Loucy (cell line): ENCODE data around the gene MYO3B.
"Not testable (repeated sequence)": the region's sequence is repeated elsewhere in the genome, so short reads cannot be mapped to it uniquely, and the experiment has no call there.

Source experiments
- H2AFZ ChIP-seq: fragments of 200-600 bp; sonication (generic); 2 replicates; pipeline ENCODE4 v1.6.0; 2016; ENCODE audit warnings: antibody characterized with exemption, mild to moderate bottlenecking, low read length, moderate library complexity
- H3F3A ChIP-seq: fragments of 200-600 bp; 2 replicates; pipeline ENCODE4 v1.6.0; 2016; ENCODE audit warnings: antibody characterized with exemption, low read depth, mild to moderate bottlenecking
- H3K27me3 ChIP-seq: fragments of 200-600 bp; sonication (generic); 2 replicates; pipeline ENCODE4 v1.6.1; 2014; ENCODE audit warnings: low read length, mild to moderate bottlenecking; ENCODE audit not compliant: insufficient read depth, poor library complexity, severe bottlenecking
- H3K36me3 ChIP-seq: fragments of 200-600 bp; sonication (generic); 2 replicates; pipeline ENCODE4 v1.6.1; 2016; ENCODE audit warnings: low read length; ENCODE audit not compliant: insufficient read depth
- H3K4me1 ChIP-seq: fragments of 200-600 bp; sonication (generic); 2 replicates; pipeline ENCODE4 v1.5.1; 2014; ENCODE audit warnings: low read length, mild to moderate bottlenecking; ENCODE audit not compliant: insufficient read depth, poor library complexity, severe bottlenecking
- H3K4me2 ChIP-seq: fragments of 200-600 bp; sonication (generic); 2 replicates; pipeline ENCODE4 v1.6.0; 2014; ENCODE audit warnings: antibody characterized with exemption, low read length, low read depth, mild to moderate bottlenecking; ENCODE audit not compliant: poor library complexity, severe bottlenecking
- H3K4me3 ChIP-seq: fragments of 200-600 bp; sonication (generic); 2 replicates; pipeline ENCODE4 v1.5.1; 2014; ENCODE audit warnings: low read length, mild to moderate bottlenecking, mixed read lengths; ENCODE audit not compliant: poor library complexity, severe bottlenecking
- H3K79me2 ChIP-seq: fragments of 200-600 bp; sonication (generic); 2 replicates; pipeline ENCODE4 v1.6.1; 2014; ENCODE audit warnings: low read length; ENCODE audit not compliant: insufficient read depth
- H3K9ac ChIP-seq: fragments of 200-600 bp; sonication (generic); 2 replicates; pipeline ENCODE4 v1.6.0; 2014; ENCODE audit warnings: mild to moderate bottlenecking, low read depth, low read length, moderate library complexity; ENCODE audit not compliant: poor library complexity, severe bottlenecking
- H3K9me2 ChIP-seq: fragments of 200-600 bp; sonication (generic); replicated peaks from 2 replicates; pipeline ENCODE4 v1.6.1; 2016; ENCODE audit warnings: low read depth, low read length, mixed read lengths
- H3K9me3 ChIP-seq: fragments of 200-600 bp; sonication (generic); 2 replicates; pipeline ENCODE4 v1.6.1; 2014; ENCODE audit warnings: mild to moderate bottlenecking, antibody characterized with exemption, low read length, low read depth; ENCODE audit not compliant: insufficient read depth
- H4K20me1 ChIP-seq: fragments of 200-600 bp; sonication (generic); 2 replicates; pipeline ENCODE4 v1.6.0; 2014; ENCODE audit warnings: antibody characterized with exemption, low read length, mild to moderate bottlenecking; ENCODE audit not compliant: insufficient read depth, poor library complexity, severe bottlenecking
- CTCF ChIP-seq: fragments of 200-600 bp; sonication (generic); conservative IDR thresholded peaks from 2 replicates; pipeline ENCODE4 v1.5.1; 2014; ENCODE audit warnings: mild to moderate bottlenecking, antibody characterized with exemption, low read length
- EZH2phosphoT487 ChIP-seq: fragments of 200-600 bp; IDR thresholded peaks from 2 replicates; pipeline ENCODE4 v1.6.1; 2018; ENCODE audit warnings: antibody characterized with exemption, mild to moderate bottlenecking, moderate library complexity, borderline replicate concordance

MYO3B gene

GRCh38 chr2:170428868-170429267 lies 250.9 kb downstream of the MYO3B start:
- no peaks in the 10 kb centered on the region for H3F3A ChIP-seq
- H3K36me3 ChIP-seq: no peaks in the 10 kb centered on the region
- no peaks in the 10 kb centered on the region for H3K9me3 ChIP-seq
- H2AFZ ChIP-seq: no peak overlapping the region
- no peaks in the 10 kb centered on the region for H3K4me1 ChIP-seq
- no peaks in the 10 kb centered on the region for H4K20me1 ChIP-seq
- TF ChIP-seq CTCF (no peak), EZH2phosphoT487 (no peak)
- H3K4me2 ChIP-seq: no peak overlapping the region
- H3K4me3 ChIP-seq: no peak overlapping the region
- H3K9ac ChIP-seq: no peak overlapping the region
- no peaks in the 10 kb centered on the region for H3K79me2 ChIP-seq
- H3K27me3 ChIP-seq: no peaks in the 10 kb centered on the region
- H3K9me2 ChIP-seq: no peaks in the 10 kb centered on the region

- no peaks in the 10 kb centered on the region for H3F3A ChIP-seq
- H4K20me1 ChIP-seq: no peaks in the 10 kb centered on the region
- no peaks in the 10 kb centered on the region for H3K36me3 ChIP-seq
- no peak for TF ChIP-seq EZH2phosphoT487
- TF ChIP-seq CTCF: no peak
- no peaks in the 10 kb centered on the region for H3K79me2 ChIP-seq
- H3K4me1 ChIP-seq: peaks cover 16% of the 10 kb centered on the region
- H3K4me2 ChIP-seq: no peak overlapping the region
- H3K9ac ChIP-seq: no peak overlapping the region
- H2AFZ ChIP-seq: no peak overlapping the region
- H3K27me3 ChIP-seq: no peaks in the 10 kb centered on the region
- no peaks in the 10 kb centered on the region for H3K9me3 ChIP-seq
- no peaks in the 10 kb centered on the region for H3K9me2 ChIP-seq
- no peak overlapping the region for H3K4me3 ChIP-seq
Observed at GRCh38 chr2:170432823-170433222, 254.9 kb downstream of the MYO3B start.

- no peak overlapping the region for H3K4me2 ChIP-seq
- no peaks in the 10 kb centered on the region for H4K20me1 ChIP-seq
- peaks cover 16% of the 10 kb centered on the region for H3K4me1 ChIP-seq
- H3F3A ChIP-seq: no peaks in the 10 kb centered on the region
- no peaks in the 10 kb centered on the region for H3K79me2 ChIP-seq
- TF ChIP-seq CTCF (no peak), EZH2phosphoT487 (no peak)
- H3K4me3 ChIP-seq: no peak overlapping the region
- no peaks in the 10 kb centered on the region for H3K36me3 ChIP-seq
- H3K27me3 ChIP-seq: no peaks in the 10 kb centered on the region
- H3K9ac ChIP-seq: no peak overlapping the region
- H3K9me2 ChIP-seq: no peaks in the 10 kb centered on the region
- no peaks in the 10 kb centered on the region for H3K9me3 ChIP-seq
- H2AFZ ChIP-seq: no peak overlapping the region
Observed at GRCh38 chr2:170433448-170433847, 255.5 kb downstream of the MYO3B start.

- H3K9me3 ChIP-seq, H3K9ac ChIP-seq, H2AFZ ChIP-seq, H3K36me3 ChIP-seq, H3K9me2 ChIP-seq, H3K4me2 ChIP-seq, H4K20me1 ChIP-seq, H3K79me2 ChIP-seq, H3K4me3 ChIP-seq, H3F3A ChIP-seq, H3K27me3 ChIP-seq: not testable (repeated sequence)
- H3K4me1 ChIP-seq: peaks cover 16% of the 10 kb centered on the region
Observed at GRCh38 chr2:170434396-170434795, 256.4 kb downstream of the MYO3B start.
